WTC11 (cell line): ENCODE results near the gene HSH2D.

Experiments used
- E2F5 ChIP-seq: sonication (generic); formaldehyde crosslinking; IDR thresholded peaks from 2 replicates; pipeline ENCODE4 v1.8.1; 2022; ENCODE audit warnings: mild to moderate bottlenecking, moderate library complexity, missing genetic modification reagents
- JUN ChIP-seq: sonication (generic); formaldehyde crosslinking; IDR thresholded peaks from 2 replicates; pipeline ENCODE4 v1.8.0; 2023; ENCODE audit warnings: mild to moderate bottlenecking, missing genetic modification reagents
- KAT7 ChIP-seq: sonication (generic); formaldehyde crosslinking; IDR thresholded peaks from 2 replicates; pipeline ENCODE4 v1.8.1; 2023; ENCODE audit warnings: missing genetic modification reagents, mild to moderate bottlenecking, borderline replicate concordance
- PRDM15 ChIP-seq: sonication (generic); formaldehyde crosslinking; IDR thresholded peaks from 2 replicates; pipeline ENCODE4 v1.8.0; 2022; ENCODE audit warnings: missing genetic modification reagents
- TF ChIP-seq, protein P1 (sequence below): fragments of 200-600 bp; IDR thresholded peaks from 2 replicates; pipeline ENCODE4 v1.8.0; 2022; ENCODE audit warnings: antibody characterized with exemption
- TF ChIP-seq, protein P2 (sequence below): fragments of 250-450 bp; sonication (Bioruptor Pico); IDR thresholded peaks from 2 replicates; pipeline ENCODE4 v1.9.0; 2021; ENCODE audit warnings: mild to moderate bottlenecking, borderline replicate concordance
- TF ChIP-seq, protein P3 (sequence below): sonication (generic); formaldehyde crosslinking; IDR thresholded peaks from 2 replicates; pipeline ENCODE4 v1.8.1; 2022; ENCODE audit warnings: low read depth, mild to moderate bottlenecking, moderate library complexity, missing genetic modification reagents, borderline replicate concordance

GRCh38 chr19:16135430-16136127 lies 7.9 kb upstream of the HSH2D start:
- TF ChIP-seq, protein P1, sequence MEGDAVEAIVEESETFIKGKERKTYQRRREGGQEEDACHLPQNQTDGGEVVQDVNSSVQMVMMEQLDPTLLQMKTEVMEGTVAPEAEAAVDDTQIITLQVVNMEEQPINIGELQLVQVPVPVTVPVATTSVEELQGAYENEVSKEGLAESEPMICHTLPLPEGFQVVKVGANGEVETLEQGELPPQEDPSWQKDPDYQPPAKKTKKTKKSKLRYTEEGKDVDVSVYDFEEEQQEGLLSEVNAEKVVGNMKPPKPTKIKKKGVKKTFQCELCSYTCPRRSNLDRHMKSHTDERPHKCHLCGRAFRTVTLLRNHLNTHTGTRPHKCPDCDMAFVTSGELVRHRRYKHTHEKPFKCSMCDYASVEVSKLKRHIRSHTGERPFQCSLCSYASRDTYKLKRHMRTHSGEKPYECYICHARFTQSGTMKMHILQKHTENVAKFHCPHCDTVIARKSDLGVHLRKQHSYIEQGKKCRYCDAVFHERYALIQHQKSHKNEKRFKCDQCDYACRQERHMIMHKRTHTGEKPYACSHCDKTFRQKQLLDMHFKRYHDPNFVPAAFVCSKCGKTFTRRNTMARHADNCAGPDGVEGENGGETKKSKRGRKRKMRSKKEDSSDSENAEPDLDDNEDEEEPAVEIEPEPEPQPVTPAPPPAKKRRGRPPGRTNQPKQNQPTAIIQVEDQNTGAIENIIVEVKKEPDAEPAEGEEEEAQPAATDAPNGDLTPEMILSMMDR = no peak
- TF ChIP-seq E2F5 = no peak
- no peak for TF ChIP-seq JUN
- no peak for TF ChIP-seq KAT7 (CRISPR knock-in tag)
- TF ChIP-seq, protein P2, sequence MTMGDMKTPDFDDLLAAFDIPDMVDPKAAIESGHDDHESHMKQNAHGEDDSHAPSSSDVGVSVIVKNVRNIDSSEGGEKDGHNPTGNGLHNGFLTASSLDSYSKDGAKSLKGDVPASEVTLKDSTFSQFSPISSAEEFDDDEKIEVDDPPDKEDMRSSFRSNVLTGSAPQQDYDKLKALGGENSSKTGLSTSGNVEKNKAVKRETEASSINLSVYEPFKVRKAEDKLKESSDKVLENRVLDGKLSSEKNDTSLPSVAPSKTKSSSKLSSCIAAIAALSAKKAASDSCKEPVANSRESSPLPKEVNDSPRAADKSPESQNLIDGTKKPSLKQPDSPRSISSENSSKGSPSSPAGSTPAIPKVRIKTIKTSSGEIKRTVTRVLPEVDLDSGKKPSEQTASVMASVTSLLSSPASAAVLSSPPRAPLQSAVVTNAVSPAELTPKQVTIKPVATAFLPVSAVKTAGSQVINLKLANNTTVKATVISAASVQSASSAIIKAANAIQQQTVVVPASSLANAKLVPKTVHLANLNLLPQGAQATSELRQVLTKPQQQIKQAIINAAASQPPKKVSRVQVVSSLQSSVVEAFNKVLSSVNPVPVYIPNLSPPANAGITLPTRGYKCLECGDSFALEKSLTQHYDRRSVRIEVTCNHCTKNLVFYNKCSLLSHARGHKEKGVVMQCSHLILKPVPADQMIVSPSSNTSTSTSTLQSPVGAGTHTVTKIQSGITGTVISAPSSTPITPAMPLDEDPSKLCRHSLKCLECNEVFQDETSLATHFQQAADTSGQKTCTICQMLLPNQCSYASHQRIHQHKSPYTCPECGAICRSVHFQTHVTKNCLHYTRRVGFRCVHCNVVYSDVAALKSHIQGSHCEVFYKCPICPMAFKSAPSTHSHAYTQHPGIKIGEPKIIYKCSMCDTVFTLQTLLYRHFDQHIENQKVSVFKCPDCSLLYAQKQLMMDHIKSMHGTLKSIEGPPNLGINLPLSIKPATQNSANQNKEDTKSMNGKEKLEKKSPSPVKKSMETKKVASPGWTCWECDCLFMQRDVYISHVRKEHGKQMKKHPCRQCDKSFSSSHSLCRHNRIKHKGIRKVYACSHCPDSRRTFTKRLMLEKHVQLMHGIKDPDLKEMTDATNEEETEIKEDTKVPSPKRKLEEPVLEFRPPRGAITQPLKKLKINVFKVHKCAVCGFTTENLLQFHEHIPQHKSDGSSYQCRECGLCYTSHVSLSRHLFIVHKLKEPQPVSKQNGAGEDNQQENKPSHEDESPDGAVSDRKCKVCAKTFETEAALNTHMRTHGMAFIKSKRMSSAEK (CRISPR knock-in tag) = no peak
- TF ChIP-seq, protein P3, sequence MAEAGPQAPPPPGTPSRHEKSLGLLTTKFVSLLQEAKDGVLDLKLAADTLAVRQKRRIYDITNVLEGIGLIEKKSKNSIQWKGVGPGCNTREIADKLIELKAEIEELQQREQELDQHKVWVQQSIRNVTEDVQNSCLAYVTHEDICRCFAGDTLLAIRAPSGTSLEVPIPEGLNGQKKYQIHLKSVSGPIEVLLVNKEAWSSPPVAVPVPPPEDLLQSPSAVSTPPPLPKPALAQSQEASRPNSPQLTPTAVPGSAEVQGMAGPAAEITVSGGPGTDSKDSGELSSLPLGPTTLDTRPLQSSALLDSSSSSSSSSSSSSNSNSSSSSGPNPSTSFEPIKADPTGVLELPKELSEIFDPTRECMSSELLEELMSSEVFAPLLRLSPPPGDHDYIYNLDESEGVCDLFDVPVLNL (CRISPR knock-in tag) = no peak
- no peak for TF ChIP-seq PRDM15 (CRISPR knock-in tag)
